ENCODE measurements around the gene CNTNAP5.

The CNTNAP5 gene

DNA sequence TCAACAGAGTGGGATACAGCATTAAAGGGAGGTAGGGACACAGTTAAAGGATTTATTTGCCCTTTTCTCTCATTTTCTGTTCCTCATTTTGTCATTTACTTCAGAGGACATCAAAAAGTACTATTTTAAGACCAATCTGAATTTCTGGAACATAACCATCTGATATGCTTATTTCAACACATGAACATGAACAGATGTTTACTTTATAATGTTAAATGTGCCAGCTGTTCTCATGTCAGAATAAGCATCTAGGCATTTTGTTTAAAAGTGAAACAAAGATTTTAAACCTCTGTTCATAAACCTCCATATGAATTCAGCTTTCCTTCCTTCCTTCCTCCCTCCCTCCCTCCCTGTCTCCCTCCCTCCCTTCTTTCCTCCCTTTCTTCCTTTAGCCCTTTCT, 677.7 kb downstream of the CNTNAP5 start:
- no peaks in the 10 kb centered on the region for H3K79me2 ChIP-seq (ENCODE audit: insufficient read depth, low read length)
- no peak overlapping the region for H2AFZ ChIP-seq (ENCODE audit: low read length)
- no peaks in the 10 kb centered on the region for H4K20me1 ChIP-seq (ENCODE audit: insufficient read depth, low read length, poor library complexity, severe bottlenecking)
- H3K9me2 ChIP-seq (replicated peaks; ENCODE audit: low read depth, low read length) = no peaks in the 10 kb centered on the region
- no peaks in the 10 kb centered on the region for H3K27me3 ChIP-seq (ENCODE audit: insufficient read depth, low read length, poor library complexity, severe bottlenecking)
- no peak overlapping the region for H3K4me2 ChIP-seq (ENCODE audit: low read depth, low read length, poor library complexity, severe bottlenecking)
- H3K9me3 ChIP-seq (ENCODE audit: insufficient read depth, low read depth, low read length) = no peaks in the 10 kb centered on the region
- no peaks in the 10 kb centered on the region for H3K36me3 ChIP-seq (ENCODE audit: insufficient read depth, low read length)
- no peak overlapping the region for H3K9ac ChIP-seq (ENCODE audit: low read depth, low read length, poor library complexity, severe bottlenecking)
- no peaks in the 10 kb centered on the region for H3K4me1 ChIP-seq (ENCODE audit: insufficient read depth, low read length, poor library complexity, severe bottlenecking)
- no peaks in the 10 kb centered on the region for H3F3A ChIP-seq (ENCODE audit: low read depth)
- H3K4me3 ChIP-seq (ENCODE audit: low read length, poor library complexity, severe bottlenecking) = no peak overlapping the region
- TF ChIP-seq, protein P1, sequence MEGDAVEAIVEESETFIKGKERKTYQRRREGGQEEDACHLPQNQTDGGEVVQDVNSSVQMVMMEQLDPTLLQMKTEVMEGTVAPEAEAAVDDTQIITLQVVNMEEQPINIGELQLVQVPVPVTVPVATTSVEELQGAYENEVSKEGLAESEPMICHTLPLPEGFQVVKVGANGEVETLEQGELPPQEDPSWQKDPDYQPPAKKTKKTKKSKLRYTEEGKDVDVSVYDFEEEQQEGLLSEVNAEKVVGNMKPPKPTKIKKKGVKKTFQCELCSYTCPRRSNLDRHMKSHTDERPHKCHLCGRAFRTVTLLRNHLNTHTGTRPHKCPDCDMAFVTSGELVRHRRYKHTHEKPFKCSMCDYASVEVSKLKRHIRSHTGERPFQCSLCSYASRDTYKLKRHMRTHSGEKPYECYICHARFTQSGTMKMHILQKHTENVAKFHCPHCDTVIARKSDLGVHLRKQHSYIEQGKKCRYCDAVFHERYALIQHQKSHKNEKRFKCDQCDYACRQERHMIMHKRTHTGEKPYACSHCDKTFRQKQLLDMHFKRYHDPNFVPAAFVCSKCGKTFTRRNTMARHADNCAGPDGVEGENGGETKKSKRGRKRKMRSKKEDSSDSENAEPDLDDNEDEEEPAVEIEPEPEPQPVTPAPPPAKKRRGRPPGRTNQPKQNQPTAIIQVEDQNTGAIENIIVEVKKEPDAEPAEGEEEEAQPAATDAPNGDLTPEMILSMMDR (conservative IDR thresholded peaks at IDR 0.05; ENCODE audit: low read length) = no peak
- no peak for TF ChIP-seq EZH2phosphoT487 (IDR thresholded peaks at IDR 0.05; ENCODE audit: borderline replicate concordance)

DNA sequence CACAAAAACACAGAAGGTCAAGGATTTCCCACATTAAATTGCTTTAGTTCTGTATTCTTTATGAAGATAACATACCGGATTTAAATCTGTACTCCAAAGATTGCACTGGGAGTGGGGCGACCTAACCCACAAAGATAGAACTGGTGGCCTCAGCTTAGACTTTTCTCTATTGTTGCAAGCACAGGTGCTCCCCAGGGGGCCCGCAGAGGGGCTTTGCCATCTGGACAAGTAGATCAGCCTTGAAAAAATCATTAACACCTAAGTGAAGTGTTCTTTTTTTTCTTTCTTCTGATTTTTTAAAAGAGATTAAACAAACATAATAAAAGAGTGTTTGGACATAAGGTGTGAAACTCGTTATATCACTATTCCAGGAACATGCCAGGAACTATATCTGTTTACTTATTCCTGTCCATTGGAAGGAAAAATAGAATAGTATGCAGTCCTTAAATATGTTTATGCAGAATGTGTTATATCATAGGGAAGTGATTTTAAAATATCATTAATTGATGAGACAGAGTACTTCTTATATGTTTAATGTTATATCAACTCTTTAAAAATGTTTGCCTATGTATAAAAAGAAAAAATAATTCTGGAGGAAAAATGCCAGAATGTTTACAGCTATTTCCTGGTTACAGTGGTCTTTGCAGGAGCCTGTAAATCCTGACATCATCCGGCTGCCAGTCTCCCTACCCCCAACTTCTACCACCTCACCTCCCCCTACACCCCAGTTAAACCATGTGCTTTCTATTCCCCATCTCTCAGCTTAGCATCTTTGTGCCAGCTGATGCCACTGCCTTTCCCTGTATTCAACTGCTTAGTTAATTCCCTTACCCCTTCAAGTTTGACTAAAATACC, 679.2 kb downstream of the CNTNAP5 start:
- Histone ChIP-seq H3K79me2 (ENCODE audit: insufficient read depth, low read length) (no peaks in the 10 kb centered on the region), H3K27me3 (ENCODE audit: insufficient read depth, low read length, poor library complexity, severe bottlenecking) (no peaks in the 10 kb centered on the region), H3K4me2 (ENCODE audit: low read depth, low read length, poor library complexity, severe bottlenecking) (no peak overlapping the region), H3K9ac (ENCODE audit: low read depth, low read length, poor library complexity, severe bottlenecking) (no peak overlapping the region), H3K9me3 (ENCODE audit: insufficient read depth, low read depth, low read length) (no peaks in the 10 kb centered on the region), H4K20me1 (ENCODE audit: insufficient read depth, low read length, poor library complexity, severe bottlenecking) (no peaks in the 10 kb centered on the region), H3K36me3 (ENCODE audit: insufficient read depth, low read length) (no peaks in the 10 kb centered on the region), H3K9me2 (replicated peaks; ENCODE audit: low read depth, low read length) (no peaks in the 10 kb centered on the region), H3F3A (ENCODE audit: low read depth) (no peaks in the 10 kb centered on the region), H2AFZ (ENCODE audit: low read length) (no peak overlapping the region), H3K4me1 (ENCODE audit: insufficient read depth, low read length, poor library complexity, severe bottlenecking) (no peaks in the 10 kb centered on the region), H3K4me3 (ENCODE audit: low read length, poor library complexity, severe bottlenecking) (no peak overlapping the region)
- TF ChIP-seq EZH2phosphoT487 (IDR thresholded peaks at IDR 0.05; ENCODE audit: borderline replicate concordance) = no peak
- TF ChIP-seq, protein P1 (conservative IDR thresholded peaks at IDR 0.05; ENCODE audit: low read length) = no peak

DNA sequence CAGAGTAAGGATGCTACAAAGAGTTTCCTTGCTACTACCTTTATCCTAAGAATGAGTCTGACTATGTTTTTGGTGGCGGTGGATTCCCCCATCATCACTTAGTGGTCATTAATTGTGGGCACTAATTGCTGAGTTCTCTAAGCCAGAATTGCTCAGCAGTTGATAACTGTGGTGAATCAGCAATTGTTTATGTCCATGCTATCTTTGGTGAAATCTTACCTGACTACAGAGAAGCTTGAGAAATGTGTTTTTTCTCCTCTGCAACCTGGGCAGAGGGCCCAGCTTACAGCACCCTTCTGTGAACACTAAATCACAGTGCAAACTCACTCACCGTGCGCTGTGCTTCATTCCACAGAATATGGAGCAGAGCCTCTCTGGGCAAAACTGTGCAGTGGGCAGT, 683.6 kb downstream of the CNTNAP5 start:
- Histone ChIP-seq H2AFZ (ENCODE audit: low read length) (no peak overlapping the region), H4K20me1 (ENCODE audit: insufficient read depth, low read length, poor library complexity, severe bottlenecking) (no peaks in the 10 kb centered on the region), H3K4me2 (ENCODE audit: low read depth, low read length, poor library complexity, severe bottlenecking) (no peak overlapping the region), H3K36me3 (ENCODE audit: insufficient read depth, low read length) (no peaks in the 10 kb centered on the region), H3K4me3 (ENCODE audit: low read length, poor library complexity, severe bottlenecking) (no peak overlapping the region), H3F3A (ENCODE audit: low read depth) (no peaks in the 10 kb centered on the region), H3K9ac (ENCODE audit: low read depth, low read length, poor library complexity, severe bottlenecking) (no peak overlapping the region), H3K79me2 (ENCODE audit: insufficient read depth, low read length) (no peaks in the 10 kb centered on the region), H3K4me1 (ENCODE audit: insufficient read depth, low read length, poor library complexity, severe bottlenecking) (no peaks in the 10 kb centered on the region), H3K9me2 (replicated peaks; ENCODE audit: low read depth, low read length) (no peaks in the 10 kb centered on the region), H3K9me3 (ENCODE audit: insufficient read depth, low read depth, low read length) (no peaks in the 10 kb centered on the region), H3K27me3 (ENCODE audit: insufficient read depth, low read length, poor library complexity, severe bottlenecking) (no peaks in the 10 kb centered on the region)
- TF ChIP-seq, protein P1 (conservative IDR thresholded peaks at IDR 0.05; ENCODE audit: low read length) = no peak
- no peak for TF ChIP-seq EZH2phosphoT487 (IDR thresholded peaks at IDR 0.05; ENCODE audit: borderline replicate concordance)
